IMR-90 (cell line): Measurements from ENCODE around the gene ZNRD2. TPM values are rescaled to one million over a fixed set of nuclear protein-coding genes. Genes with fewer than 3 reads are reported as not detected.

ENCODE experiments used
- ATAC-seq: fragments of 200-7000 bp; cut with Tn5 transposase; 2 replicates; pipeline ENCODE4 v1.9.1; 2020; ENCODE audit warnings: low read depth, mild to moderate bottlenecking, moderate library complexity
- BruUV-seq: library from RNA; stranded (reverse); fragments of 400-500 nt; replicated peaks from 2 replicates; lab custom pipeline; 2021; lab: Mats Ljungman, UMichigan
- CTCF ChIA-PET: fragments of 300-600 bp; formaldehyde crosslinking; extraction: SDS; loops from one replicate; lab custom pipeline; 2021; ENCODE audit warnings: antibody characterized with exemption; lab: Yijun Ruan, JAX
- POLR2A ChIA-PET: fragments of 300-600 bp; sonication (Branson Sonifier 250); formaldehyde crosslinking; loops from one replicate; lab custom pipeline; 2022; ENCODE audit warnings: antibody characterized with exemption; ENCODE audit not compliant: unreplicated experiment; lab: Charles Lee
- DNase-seq: peaks from one replicate; pipeline ENCODE4 v3.0.0; 2013
- H2AFZ ChIP-seq: replicated peaks from 2 replicates; pipeline ENCODE3; 2013; ENCODE audit warnings: low read length, mild to moderate bottlenecking; ENCODE audit not compliant: poor library complexity
- H2AK5ac ChIP-seq: 2 replicates; pipeline ENCODE4 v1.6.1; 2013; ENCODE audit warnings: low read depth, low read length, inconsistent platforms
- H2AK9ac ChIP-seq: replicated peaks from 2 replicates; pipeline ENCODE3; 2013; ENCODE audit warnings: mild to moderate bottlenecking, low read depth, low read length, moderate library complexity; ENCODE audit not compliant: poor library complexity
- H2BK120ac ChIP-seq: 2 replicates; pipeline ENCODE4 v1.6.1; 2013; ENCODE audit warnings: low read depth, low read length, inconsistent platforms
- H2BK15ac ChIP-seq: 3 replicates; pipeline ENCODE4 v1.6.1; 2013; ENCODE audit warnings: low read depth, low read length, inconsistent platforms
- H2BK20ac ChIP-seq: 2 replicates; pipeline ENCODE4 v1.6.1; 2013; ENCODE audit warnings: low read depth, mild to moderate bottlenecking, inconsistent platforms, low read length, moderate library complexity
- H2BK5ac ChIP-seq: 2 replicates; pipeline ENCODE4 v1.6.1; 2013; ENCODE audit warnings: mild to moderate bottlenecking, low read depth, low read length, inconsistent platforms; ENCODE audit not compliant: poor library complexity, severe bottlenecking
- H3K14ac ChIP-seq: replicated peaks from 2 replicates; pipeline ENCODE4 v1.6.1; 2013; ENCODE audit warnings: low read depth, low read length, inconsistent platforms
- H3K18ac ChIP-seq: 2 replicates; pipeline ENCODE4 v1.6.1; 2013; ENCODE audit warnings: low read depth, low read length, control low read depth
- H3K23ac ChIP-seq: 2 replicates; pipeline ENCODE4 v1.6.1; 2013; ENCODE audit warnings: low read depth, low read length, inconsistent platforms
- H3K27ac ChIP-seq: 2 replicates; pipeline ENCODE4 v1.5.1; 2013; ENCODE audit warnings: mild to moderate bottlenecking, control low read depth, low read length; ENCODE audit not compliant: insufficient read depth
- H3K27me3 ChIP-seq: 2 replicates; pipeline ENCODE4 v1.6.1; 2013; ENCODE audit warnings: low read length; ENCODE audit not compliant: control insufficient read depth, insufficient read depth
- H3K36me3 ChIP-seq: 2 replicates; pipeline ENCODE4 v1.6.1; 2013; ENCODE audit warnings: low read length, mixed read lengths; ENCODE audit not compliant: control insufficient read depth, insufficient read depth
- H3K4ac ChIP-seq: 2 replicates; pipeline ENCODE4 v1.6.1; 2013; ENCODE audit warnings: low read depth, low read length, inconsistent platforms
- H3K4me1 ChIP-seq: 2 replicates; pipeline ENCODE4 v1.6.1; 2013; ENCODE audit warnings: low read length, mixed read lengths; ENCODE audit not compliant: control insufficient read depth, insufficient read depth
- H3K4me2 ChIP-seq: 2 replicates; pipeline ENCODE4 v1.6.1; 2013; ENCODE audit warnings: low read depth, mild to moderate bottlenecking, control low read depth, low read length, moderate library complexity
- H3K4me3 ChIP-seq: 2 replicates; pipeline ENCODE4 v1.5.1; 2013; ENCODE audit warnings: low read depth, mild to moderate bottlenecking, control low read depth, low read length, moderate library complexity; ENCODE audit not compliant: insufficient read depth
- H3K56ac ChIP-seq: 2 replicates; pipeline ENCODE4 v1.6.1; 2013; ENCODE audit warnings: low read length, inconsistent platforms; ENCODE audit not compliant: insufficient read depth; ENCODE audit errors: extremely low read depth
- H3K79me1 ChIP-seq, 2 experiments: 2 replicates each; pipeline ENCODE4 v1.6.1; 2013; ENCODE audit warnings: low read length in 2 of 2, inconsistent platforms in 1 of 2, low read depth in 1 of 2
- H3K9ac ChIP-seq: 2 replicates; pipeline ENCODE4 v1.6.1; 2013; ENCODE audit warnings: low read depth, low read length, control low read depth
- H3K9me1 ChIP-seq: 2 replicates; pipeline ENCODE4 v1.6.1; 2013; ENCODE audit warnings: low read length, inconsistent platforms; ENCODE audit not compliant: insufficient read depth
- H3K9me3 ChIP-seq: 2 replicates; pipeline ENCODE4 v1.6.1; 2013; ENCODE audit warnings: low read length; ENCODE audit not compliant: control insufficient read depth, insufficient read depth
- H4K20me1 ChIP-seq: 2 replicates; pipeline ENCODE4 v1.6.1; 2013; ENCODE audit warnings: low read length, inconsistent platforms; ENCODE audit not compliant: insufficient read depth
- H4K5ac ChIP-seq: 2 replicates; pipeline ENCODE4 v1.6.1; 2013; ENCODE audit warnings: mild to moderate bottlenecking, low read depth, low read length, control low read depth
- H4K8ac ChIP-seq, 2 experiments: 2 replicates each; pipeline ENCODE4 v1.6.1; 2013; ENCODE audit warnings: low read depth in 2 of 2, low read length in 2 of 2, control low read depth in 1 of 2, inconsistent platforms in 1 of 2
- H4K91ac ChIP-seq: 2 replicates; pipeline ENCODE4 v1.6.1; 2013; ENCODE audit warnings: low read depth, low read length, inconsistent platforms; ENCODE audit not compliant: insufficient read depth
- BHLHE40 ChIP-seq: fragments of 150-350 bp; IDR thresholded peaks from 2 replicates; pipeline ENCODE4 v1.6.1; 2016; ENCODE audit warnings: mild to moderate bottlenecking, low read depth, low read length
- CEBPB ChIP-seq: IDR thresholded peaks from 2 replicates; pipeline ENCODE4 v1.6.1; 2012; ENCODE audit warnings: low read depth, low read length, improper control_type of control experiment
- CHD1 ChIP-seq: IDR thresholded peaks from 2 replicates; pipeline ENCODE4 v1.6.1; 2012; ENCODE audit warnings: low read depth, low read length, improper control_type of control experiment
- CTCF ChIP-seq: conservative IDR thresholded peaks from 2 replicates; pipeline ENCODE4 v1.5.1; 2012; ENCODE audit warnings: mild to moderate bottlenecking, low read depth, low read length, improper control_type of control experiment
- MAFK ChIP-seq: IDR thresholded peaks from 2 replicates; pipeline ENCODE4 v1.6.1; 2012; ENCODE audit warnings: low read depth, low read length, improper control_type of control experiment
- MAZ ChIP-seq: IDR thresholded peaks from 2 replicates; pipeline ENCODE4 v1.6.1; 2012; ENCODE audit warnings: low read depth, mild to moderate bottlenecking, low read length, improper control_type of control experiment, moderate library complexity, borderline replicate concordance
- MXI1 ChIP-seq: IDR thresholded peaks from 2 replicates; pipeline ENCODE4 v1.6.1; 2012; ENCODE audit warnings: low read depth, mild to moderate bottlenecking, low read length, moderate library complexity, borderline replicate concordance
- NFE2L2 ChIP-seq: fragments of 150-350 bp; IDR thresholded peaks from 2 replicates; pipeline ENCODE4 v1.6.1; 2016; ENCODE audit warnings: low read depth, mild to moderate bottlenecking, low read length
- POLR2A ChIP-seq: IDR thresholded peaks from 2 replicates; pipeline ENCODE4 v1.6.1; 2012; ENCODE audit warnings: mild to moderate bottlenecking, low read depth, low read length
- RAD21 ChIP-seq: IDR thresholded peaks from 2 replicates; pipeline ENCODE4 v1.6.1; 2012; ENCODE audit warnings: low read length, improper control_type of control experiment
- RCOR1 ChIP-seq: IDR thresholded peaks from 2 replicates; pipeline ENCODE4 v1.6.1; 2012; ENCODE audit warnings: mild to moderate bottlenecking, low read length, improper control_type of control experiment; ENCODE audit not compliant: insufficient replicate concordance
- RFX5 ChIP-seq: IDR thresholded peaks from 2 replicates; pipeline ENCODE4 v1.8.0; 2012; ENCODE audit warnings: low read depth, mild to moderate bottlenecking, low read length, moderate library complexity
- SMC3 ChIP-seq: fragments of 150-350 bp; IDR thresholded peaks from 2 replicates; pipeline ENCODE4 v1.6.1; 2016; ENCODE audit warnings: low read depth, mild to moderate bottlenecking, antibody characterized with exemption, low read length, moderate library complexity
- USF2 ChIP-seq: fragments of 150-350 bp; IDR thresholded peaks from 2 replicates; pipeline ENCODE4 v1.6.1; 2017; ENCODE audit warnings: mild to moderate bottlenecking, antibody characterized with exemption, low read length, low read depth
- WGBS, 2 experiments: methylation state at CpG; one replicate each; pipeline versions ENCODE4 v1.1.5 to v1.1.7; 2013; ENCODE audit warnings: missing lambda C conversion rate in 2 of 2; ENCODE audit not compliant: insufficient read length in 1 of 2; ENCODE audit errors: extremely low coverage in 2 of 2; 5-methylcytosine and 5-hydroxymethylcytosine counted together
- dilution Hi-C: fragments of 300-500 bp; cut with HindIII; formaldehyde crosslinking; loops from one replicate; pipeline ENCODE4 v1.14.3; 2018; ENCODE audit warnings: low sequenced_read_pairs; ENCODE audit not compliant: unreplicated experiment
- in situ Hi-C: fragments of 300-500 bp; cut with MboI; formaldehyde crosslinking; loops from 3 replicates; pipeline ENCODE4 v1.14.3; 2019; ENCODE audit warnings: low sequenced_read_pairs, inconsistent platforms, mixed read lengths
- intact Hi-C: fragments of 100-400 bp; cut with micrococcal nuclease; formaldehyde crosslinking; loops from 2 replicates; pipeline ENCODE4 v1.10.0; 2022
- polyA plus RNA-seq, 3 experiments: library from polyadenylated mRNA; depleted of rRNA; stranded (reverse); fragments of >200 nt; gene quantifications; 2 replicates each; pipeline ENCODE4 v1.2.3, GENCODE V29; 2012; ENCODE audit warnings: low replicate concordance in 1 of 3
- total RNA-seq: library from RNA; depleted of rRNA; stranded (reverse); fragments of >200 nt; gene quantifications from 2 replicates; pipeline ENCODE4 v1.2.3, GENCODE V29; 2012

The ZNRD2 gene
- total and polyA plus RNA-seq, 2 of the 4 experiments (the other 2 are of a cell fraction): 75.6 to 90.3 TPM

- peak overlapping the region; percentile 58 for H3K56ac ChIP-seq
- ChIA-PET POLR2A (interaction anchor here (0.6 to 1.8 kb wide), 4 partner anchors 18 to 326 kb away, joined by 3 to 9 read pairs (median 7); partner anchors contain the start of gene MALAT1), CTCF (no interaction called here)
- BruUV-seq: TSS peak; percentile 70
- H2BK5ac ChIP-seq: peak overlapping the region; percentile 79
- ATAC-seq (no peak; the same call in 1 of the 2 replicates), DNase-seq (no peak)
- H3K9ac ChIP-seq: peak overlapping the region; percentile 98
- H3K4me1 ChIP-seq: peaks cover 12% of the 10 kb centered on the region
- peak overlapping the region; percentile 11; the same call in 1 of the 2 replicates for H4K5ac ChIP-seq
- in situ Hi-C loops (no loop called here), dilution Hi-C loops (no loop called here), intact Hi-C loops (no loop called here)
- H3K9me3 ChIP-seq: no peaks in the 10 kb centered on the region
- H3K79me1 ChIP-seq: peaks cover 22 to 59% of the 10 kb centered on the region in 2 experiments
- peak overlapping the region; percentile 95 for H2AK5ac ChIP-seq
- H3K4me3 ChIP-seq: peak overlapping the region; percentile 88
- peak overlapping the region; percentile 95 for H2AK9ac ChIP-seq
- H3K14ac ChIP-seq: peak overlapping the region; percentile 62
- peak overlapping the region; percentile 87 for H3K27ac ChIP-seq
- 0 out of 2 replicates have a peak overlapping the region, but pooled peaks have one; percentile 0 for H2BK120ac ChIP-seq
- H3K27me3 ChIP-seq: no peaks in the 10 kb centered on the region
- 49% methylated on average over 11 of the region's 31 CpGs; no CpG with 5 or more reads in 1 of the 2 experiments for WGBS, 2 experiments
- H3K4me2 ChIP-seq: peak overlapping the region; percentile 77
- H3K9me1 ChIP-seq: peaks cover 6% of the 10 kb centered on the region; the same call in 1 of the 2 replicates
- H4K91ac ChIP-seq: peak overlapping the region; percentile 43
- H3K18ac ChIP-seq: no peak overlapping the region; the same call in 1 of the 2 replicates
- H3K4ac ChIP-seq: peak overlapping the region; percentile 81
- H3K36me3 ChIP-seq: peaks cover 37% of the 10 kb centered on the region
- H2AFZ ChIP-seq: peak overlapping the region; percentile 92
- H3K23ac ChIP-seq: peak overlapping the region; percentile 90
- H4K8ac ChIP-seq: peak overlapping the region; percentile 36 to 66; a peak in 3 of 4 replicates
- no peak overlapping the region for H2BK20ac ChIP-seq
- H4K20me1 ChIP-seq: peaks cover 40% of the 10 kb centered on the region
- no peak overlapping the region for H2BK15ac ChIP-seq
- TF ChIP-seq NFE2L2 (no peak), BHLHE40 (no peak), SMC3 (no peak), CTCF (no peak), CHD1 (no peak), CEBPB (no peak), MXI1 (no peak), MAZ (no peak), RAD21 (no peak), USF2 (no peak), MAFK (no peak), POLR2A (no peak; the same call in 1 of the 2 replicates), RCOR1 (no peak), RFX5 (no peak)
These were observed 44.5 kb upstream of the ZNRD2 start for GRCh38 chr11:65525546-65526480.
